Natural killer cell (primary cell): ENCODE data around the gene LRCH1. TPM values are rescaled to one million over a fixed set of nuclear protein-coding genes. Genes with fewer than 3 reads are reported as not detected.

Experiments used
- ATAC-seq, 3 donors: fragments of 150-1000 bp in 2 of 3; fragments of 200-7000 bp in 1 of 3; cut with Tn5 transposase; 1 replicate in 1 of 3; 2 replicates in 2 of 3; pipeline ENCODE4 v1.10.0; 2021; ENCODE audit warnings: mild to moderate bottlenecking in 2 of 3, moderate library complexity in 2 of 3
- DNase-seq, 2 donors: peaks; one replicate each; pipeline versions ENCODE4 v3.0.0 to v3.0.0-alpha.2; 2013 to 2021; ENCODE audit warnings: mixed read lengths in 1 of 2
- H3K27ac ChIP-seq: one replicate; pipeline ENCODE4 v1.5.1; 2013; ENCODE audit warnings: mild to moderate bottlenecking, low read length
- H3K27me3 ChIP-seq: one replicate; pipeline ENCODE4 v1.6.1; 2013; ENCODE audit warnings: low read length; ENCODE audit not compliant: control insufficient read depth, insufficient read depth
- H3K36me3 ChIP-seq: one replicate; pipeline ENCODE4 v1.6.1; 2013; ENCODE audit warnings: low read length; ENCODE audit not compliant: control insufficient read depth, insufficient read depth
- H3K4me1 ChIP-seq: one replicate; pipeline ENCODE4 v1.6.1; 2013; ENCODE audit warnings: low read length; ENCODE audit not compliant: control insufficient read depth, insufficient read depth
- H3K4me3 ChIP-seq: one replicate; pipeline ENCODE4 v1.5.1; 2013; ENCODE audit warnings: low read length
- H3K9me3 ChIP-seq: one replicate; pipeline ENCODE4 v1.6.1; 2013; ENCODE audit warnings: low read length; ENCODE audit not compliant: control insufficient read depth, insufficient read depth
- H3K27ac Mint-ChIP-seq, 2 donors: one replicate each; pipeline ENCODE4 v1.8.0; 2022; ENCODE audit warnings: mild to moderate bottlenecking in 2 of 2, mixed read lengths in 2 of 2, moderate library complexity in 1 of 2
- H3K27me3 Mint-ChIP-seq, 2 donors: one replicate each; pipeline ENCODE4 v1.8.0; 2022; ENCODE audit warnings: low read depth in 2 of 2, mixed read lengths in 2 of 2
- H3K36me3 Mint-ChIP-seq: one replicate; pipeline ENCODE4 v1.8.0; 2022; ENCODE audit warnings: mixed read lengths
- H3K4me1 Mint-ChIP-seq, 2 donors: one replicate each; pipeline ENCODE4 v1.8.0; 2022; ENCODE audit warnings: mixed read lengths in 2 of 2
- H3K4me3 Mint-ChIP-seq: one replicate; pipeline ENCODE4 v1.8.0; 2022; ENCODE audit warnings: mild to moderate bottlenecking, moderate library complexity, mixed read lengths
- H3K9me3 Mint-ChIP-seq, 2 donors: one replicate each; pipeline ENCODE4 v1.8.0; 2022; ENCODE audit warnings: mixed read lengths in 2 of 2
- WGBS: methylation state at CpG from one replicate; pipeline ENCODE4 v1.1.7; 2013; ENCODE audit warnings: missing lambda C conversion rate; ENCODE audit not compliant: insufficient coverage; 5-methylcytosine and 5-hydroxymethylcytosine counted together
- intact Hi-C: fragments of 100-400 bp; cut with micrococcal nuclease; formaldehyde crosslinking; loops from one replicate; pipeline ENCODE4 v1.14.2; 2022
- total RNA-seq, 4 donors: library from RNA; stranded (reverse); fragments of 120-200 nt in 1 of 4; gene quantifications; one replicate each; pipeline versions ENCODE4 v1.2.3 to v1.2.4, GENCODE V29; 2013 to 2022
- TF ChIP-seq, protein P1 (sequence below): fragments of 200-600 bp; IDR thresholded peaks from one replicate; pipeline ENCODE4 v1.8.0; 2022; ENCODE audit warnings: antibody characterized with exemption

The LRCH1 gene
- total RNA-seq, 3 donors from 2014 or later (not counting 1 experiment from before 2014, with no cell fraction given), result 23.7 to 32.2 (median 29.6) TPM

GRCh38 chr13:46747031-46747820, 194.3 kb downstream of the LRCH1 start:
- no peak for ATAC-seq
- H3K9me3 ChIP-seq, result no peaks in the 10 kb centered on the region
- no peak overlapping the region for H3K4me3 Mint-ChIP-seq
- H3K4me3 ChIP-seq, result no peak overlapping the region
- TF ChIP-seq, protein P1, sequence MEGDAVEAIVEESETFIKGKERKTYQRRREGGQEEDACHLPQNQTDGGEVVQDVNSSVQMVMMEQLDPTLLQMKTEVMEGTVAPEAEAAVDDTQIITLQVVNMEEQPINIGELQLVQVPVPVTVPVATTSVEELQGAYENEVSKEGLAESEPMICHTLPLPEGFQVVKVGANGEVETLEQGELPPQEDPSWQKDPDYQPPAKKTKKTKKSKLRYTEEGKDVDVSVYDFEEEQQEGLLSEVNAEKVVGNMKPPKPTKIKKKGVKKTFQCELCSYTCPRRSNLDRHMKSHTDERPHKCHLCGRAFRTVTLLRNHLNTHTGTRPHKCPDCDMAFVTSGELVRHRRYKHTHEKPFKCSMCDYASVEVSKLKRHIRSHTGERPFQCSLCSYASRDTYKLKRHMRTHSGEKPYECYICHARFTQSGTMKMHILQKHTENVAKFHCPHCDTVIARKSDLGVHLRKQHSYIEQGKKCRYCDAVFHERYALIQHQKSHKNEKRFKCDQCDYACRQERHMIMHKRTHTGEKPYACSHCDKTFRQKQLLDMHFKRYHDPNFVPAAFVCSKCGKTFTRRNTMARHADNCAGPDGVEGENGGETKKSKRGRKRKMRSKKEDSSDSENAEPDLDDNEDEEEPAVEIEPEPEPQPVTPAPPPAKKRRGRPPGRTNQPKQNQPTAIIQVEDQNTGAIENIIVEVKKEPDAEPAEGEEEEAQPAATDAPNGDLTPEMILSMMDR, result no peak
- H3K27ac Mint-ChIP-seq, result no peak overlapping the region
- WGBS, result 92% methylated on average over 8 of the region's 8 CpGs
- H3K4me1 ChIP-seq, result peaks cover 11% of the 10 kb centered on the region
- no peaks in the 10 kb centered on the region for H3K27me3 ChIP-seq
- H3K27me3 Mint-ChIP-seq, result peaks cover 4 to 7% of the 10 kb centered on the region in 2 donors
- no peak overlapping the region for H3K27ac ChIP-seq
- peaks cover 20 to 25% of the 10 kb centered on the region in 2 donors for H3K4me1 Mint-ChIP-seq
- intact Hi-C loops, result no loop called here
- no peaks in the 10 kb centered on the region for H3K9me3 Mint-ChIP-seq
- DNase-seq, result no peak
- H3K36me3 Mint-ChIP-seq, result peaks cover 14% of the 10 kb centered on the region
- peaks cover 8% of the 10 kb centered on the region for H3K36me3 ChIP-seq

- no peaks in the 10 kb centered on the region for H3K27me3 ChIP-seq
- H3K27ac ChIP-seq, result no peak overlapping the region
- peaks cover 4 to 7% of the 10 kb centered on the region in 2 donors for H3K27me3 Mint-ChIP-seq
- DNase-seq (no peak), ATAC-seq (no peak)
- intact Hi-C loops, result no loop called here
- H3K4me3 Mint-ChIP-seq, result no peak overlapping the region
- H3K27ac Mint-ChIP-seq, result no peak overlapping the region
- peaks cover 14% of the 10 kb centered on the region for H3K36me3 Mint-ChIP-seq
- H3K4me3 ChIP-seq, result no peak overlapping the region
- WGBS, result 82% methylated on average over 4 of the region's 4 CpGs
- peaks cover 17% of the 10 kb centered on the region for H3K4me1 ChIP-seq
- no peaks in the 10 kb centered on the region for H3K9me3 ChIP-seq
- TF ChIP-seq, protein P1, result no peak
- peaks cover 30 to 36% of the 10 kb centered on the region in 2 donors for H3K4me1 Mint-ChIP-seq
- H3K9me3 Mint-ChIP-seq, result no peaks in the 10 kb centered on the region
- peaks cover 8% of the 10 kb centered on the region for H3K36me3 ChIP-seq
Observed at GRCh38 chr13:46748300-46748699, 195.3 kb downstream of the LRCH1 start.

DNA sequence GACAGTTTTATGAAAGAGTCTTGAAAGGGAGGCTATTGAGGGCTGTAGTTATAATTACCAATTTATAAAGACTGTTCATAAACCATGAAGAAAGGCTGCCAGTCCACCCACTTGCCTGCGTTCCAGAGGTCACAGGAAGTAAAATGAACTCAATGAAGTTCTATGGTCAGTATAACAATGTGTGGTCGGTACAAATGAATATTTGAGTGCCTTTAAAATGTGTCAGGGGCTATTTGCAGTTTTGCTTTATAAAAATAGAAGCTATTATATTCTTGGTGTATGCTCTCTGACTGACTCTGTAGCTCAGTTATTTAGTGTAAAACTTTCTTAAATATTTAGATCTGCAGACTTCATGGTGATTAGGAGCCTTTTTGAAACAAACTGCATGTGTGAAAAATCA, 197.0 kb downstream of the LRCH1 start:
- ATAC-seq, result no peak
- no peaks in the 10 kb centered on the region for H3K9me3 Mint-ChIP-seq
- TF ChIP-seq, protein P1, result no peak
- H3K9me3 ChIP-seq, result no peaks in the 10 kb centered on the region
- H3K4me1 ChIP-seq, result peaks cover 27% of the 10 kb centered on the region
- peaks cover 11 to 13% of the 10 kb centered on the region in 2 donors for H3K27me3 Mint-ChIP-seq
- intact Hi-C loops, result loop anchor here (5.0 kb wide), 3 partner anchors 47 to 1812 kb away; partner anchors contain the start of gene ESD
- H3K27ac Mint-ChIP-seq, result no peak overlapping the region
- DNase-seq, result no peak
- peaks cover 47 to 52% of the 10 kb centered on the region in 2 donors for H3K4me1 Mint-ChIP-seq
- no peak overlapping the region for H3K27ac ChIP-seq
- H3K27me3 ChIP-seq, result no peaks in the 10 kb centered on the region
- H3K4me3 ChIP-seq, result no peak overlapping the region
- H3K36me3 ChIP-seq, result peaks cover 4% of the 10 kb centered on the region
- H3K4me3 Mint-ChIP-seq, result peak overlapping the region; percentile 1
- WGBS, result 71% methylated on average over 2 of the region's 2 CpGs
- peaks cover 14% of the 10 kb centered on the region for H3K36me3 Mint-ChIP-seq
